H1 (cell line): ENCODE data around the gene ESR1.

Source experiments
- BCL11A ChIP-seq, 2 experiments: IDR thresholded peaks; one replicate each; pipeline ENCODE4 v1.6.1; 2011; ENCODE audit warnings: low read depth in 2 of 2, low read length in 2 of 2, mild to moderate bottlenecking in 2 of 2
- CEBPB ChIP-seq: IDR thresholded peaks from 2 replicates; pipeline ENCODE4 v1.6.1; 2012; ENCODE audit warnings: low read depth, low read length
- HDAC6 ChIP-seq: IDR thresholded peaks from one replicate; pipeline ENCODE4 v1.7.1; 2012; ENCODE audit warnings: low read depth, mild to moderate bottlenecking, inconsistent platforms, low read length, moderate library complexity
- POLR2A ChIP-seq, 2 experiments: IDR thresholded peaks; 1 replicate in 1 of 2; 2 replicates in 1 of 2; pipeline ENCODE4 v1.6.1; 2011; ENCODE audit warnings: low read depth in 2 of 2, low read length in 2 of 2, mild to moderate bottlenecking in 2 of 2; ENCODE audit errors: control extremely low read depth in 1 of 2
- POLR2AphosphoS5 ChIP-seq: IDR thresholded peaks from 2 replicates; pipeline ENCODE4 v1.6.1; 2011; ENCODE audit warnings: low read depth, low read length
- RBBP5 ChIP-seq: IDR thresholded peaks from 2 replicates; pipeline ENCODE4 v1.7.1; 2012; ENCODE audit warnings: low read depth, mild to moderate bottlenecking, inconsistent platforms, low read length, moderate library complexity, borderline replicate concordance
- RFX5 ChIP-seq: IDR thresholded peaks from 2 replicates; pipeline ENCODE4 v1.6.1; 2011; ENCODE audit warnings: low read depth, low read length, improper control_type of control experiment, borderline replicate concordance
- SIRT6 ChIP-seq: IDR thresholded peaks from one replicate; pipeline ENCODE4 v1.7.1; 2012; ENCODE audit warnings: low read length, inconsistent platforms
- SP4 ChIP-seq: IDR thresholded peaks from 2 replicates; pipeline ENCODE4 v1.6.1; 2012; ENCODE audit warnings: low read length, inconsistent platforms
- SRF ChIP-seq: IDR thresholded peaks from 2 replicates; pipeline ENCODE4 v1.6.1; 2011; ENCODE audit warnings: mild to moderate bottlenecking, low read depth, low read length, moderate library complexity
- ZNF274 ChIP-seq: IDR thresholded peaks from 2 replicates; pipeline ENCODE4 v1.7.0; 2012; ENCODE audit warnings: low read length, borderline replicate concordance; ENCODE audit errors: extremely low read depth
- TF ChIP-seq, protein P1 (sequence below), 3 experiments: IDR thresholded peaks; 1 replicate in 2 of 3; 2 replicates in 1 of 3; pipeline versions ENCODE4 v1.5.1 to v1.6.1; 2011; ENCODE audit warnings: low read length in 3 of 3, mild to moderate bottlenecking in 3 of 3, inconsistent platforms in 2 of 3, low read depth in 1 of 3, moderate library complexity in 1 of 3; ENCODE audit not compliant: insufficient read depth in 1 of 3; ENCODE audit errors: control extremely low read depth in 1 of 3

DNA sequence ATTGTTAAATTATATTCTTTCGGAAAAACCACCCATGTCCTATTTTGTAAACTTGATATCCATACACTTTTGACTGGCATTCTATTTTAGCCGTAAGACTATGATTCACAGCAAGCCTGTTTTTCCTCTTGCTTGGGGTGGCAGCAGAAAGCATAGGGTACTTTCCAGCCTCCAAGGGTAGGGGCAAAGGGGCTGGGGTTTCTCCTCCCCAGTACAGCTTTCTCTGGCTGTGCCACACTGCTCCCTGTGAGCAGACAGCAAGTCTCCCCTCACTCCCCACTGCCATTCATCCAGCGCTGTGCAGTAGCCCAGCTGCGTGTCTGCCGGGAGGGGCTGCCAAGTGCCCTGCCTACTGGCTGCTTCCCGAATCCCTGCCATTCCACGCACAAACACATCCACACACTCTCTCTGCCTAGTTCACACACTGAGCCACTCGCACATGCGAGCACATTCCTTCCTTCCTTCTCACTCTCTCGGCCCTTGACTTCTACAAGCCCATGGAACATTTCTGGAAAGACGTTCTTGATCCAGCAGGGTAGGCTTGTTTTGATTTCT lies 2.1 kb upstream of the ESR1 start:
- TF ChIP-seq, protein P1, sequence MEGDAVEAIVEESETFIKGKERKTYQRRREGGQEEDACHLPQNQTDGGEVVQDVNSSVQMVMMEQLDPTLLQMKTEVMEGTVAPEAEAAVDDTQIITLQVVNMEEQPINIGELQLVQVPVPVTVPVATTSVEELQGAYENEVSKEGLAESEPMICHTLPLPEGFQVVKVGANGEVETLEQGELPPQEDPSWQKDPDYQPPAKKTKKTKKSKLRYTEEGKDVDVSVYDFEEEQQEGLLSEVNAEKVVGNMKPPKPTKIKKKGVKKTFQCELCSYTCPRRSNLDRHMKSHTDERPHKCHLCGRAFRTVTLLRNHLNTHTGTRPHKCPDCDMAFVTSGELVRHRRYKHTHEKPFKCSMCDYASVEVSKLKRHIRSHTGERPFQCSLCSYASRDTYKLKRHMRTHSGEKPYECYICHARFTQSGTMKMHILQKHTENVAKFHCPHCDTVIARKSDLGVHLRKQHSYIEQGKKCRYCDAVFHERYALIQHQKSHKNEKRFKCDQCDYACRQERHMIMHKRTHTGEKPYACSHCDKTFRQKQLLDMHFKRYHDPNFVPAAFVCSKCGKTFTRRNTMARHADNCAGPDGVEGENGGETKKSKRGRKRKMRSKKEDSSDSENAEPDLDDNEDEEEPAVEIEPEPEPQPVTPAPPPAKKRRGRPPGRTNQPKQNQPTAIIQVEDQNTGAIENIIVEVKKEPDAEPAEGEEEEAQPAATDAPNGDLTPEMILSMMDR (IDR thresholded peaks at IDR 0.05; ENCODE audit: control extremely low read depth in 1 of 3, insufficient read depth in 1 of 3, low read depth in 1 of 3, low read length in 3 of 3) = no peak
- no peak for TF ChIP-seq POLR2A (IDR thresholded peaks at IDR 0.05; ENCODE audit: control extremely low read depth in 1 of 2, low read depth in 2 of 2, low read length in 2 of 2)
- no peak for TF ChIP-seq ZNF274
- no peak for TF ChIP-seq BCL11A (IDR thresholded peaks at IDR 0.05; ENCODE audit: low read depth in 2 of 2, low read length in 2 of 2)
- no peak for TF ChIP-seq SP4
- no peak for TF ChIP-seq POLR2AphosphoS5
- no peak for TF ChIP-seq CEBPB
- TF ChIP-seq SRF = no peak
- TF ChIP-seq RBBP5 = no peak
- TF ChIP-seq HDAC6 = no peak
- no peak for TF ChIP-seq SIRT6
- no peak for TF ChIP-seq RFX5
